Neural cell (in vitro differentiated cells): ENCODE results near the gene SYNJ1. TPM values are rescaled to one million over a fixed set of nuclear protein-coding genes. Genes with fewer than 3 reads are reported as not detected.

Source experiments
- H2AFZ ChIP-seq: fragments of 200-600, 300-800 bp; sonication (generic), shearing (Covaris generic); 2 replicates; pipeline ENCODE4 v1.6.0; 2014; ENCODE audit warnings: low read depth, mild to moderate bottlenecking, antibody characterized with exemption, low read length, moderate library complexity
- H3F3A ChIP-seq: fragments of 200-600 bp; shearing (Covaris generic); 2 replicates; pipeline ENCODE4 v1.6.1; 2016; ENCODE audit warnings: mild to moderate bottlenecking, moderate library complexity, mixed read lengths, antibody characterized with exemption, low read length; ENCODE audit not compliant: insufficient read depth, poor library complexity, severe bottlenecking
- H3K27ac ChIP-seq: fragments of 200-600, 300-800 bp; sonication (generic), shearing (Covaris generic); 2 replicates; pipeline ENCODE4 v1.5.1; 2014; ENCODE audit warnings: mild to moderate bottlenecking, low read length, moderate library complexity
- H3K27me3 ChIP-seq: fragments of 300-800, 200-600 bp; sonication (generic), shearing (Covaris generic); 2 replicates; pipeline ENCODE4 v1.6.0; 2014; ENCODE audit warnings: mild to moderate bottlenecking, low read depth, low read length, moderate library complexity; ENCODE audit not compliant: insufficient read depth
- H3K36me3 ChIP-seq: fragments of 300-800, 200-600 bp; sonication (generic), shearing (Covaris generic); 2 replicates; pipeline ENCODE4 v1.5.1; 2014; ENCODE audit warnings: mild to moderate bottlenecking, antibody characterized with exemption, low read length, moderate library complexity; ENCODE audit not compliant: insufficient read depth
- H3K4me2 ChIP-seq: fragments of 300-800, 200-600 bp; sonication (generic), shearing (Covaris generic); 2 replicates; pipeline ENCODE4 v1.6.0; 2014; ENCODE audit warnings: mild to moderate bottlenecking, low read length
- H3K4me3 ChIP-seq: fragments of 300-800, 200-600 bp; sonication (generic), shearing (Covaris generic); 2 replicates; pipeline ENCODE4 v1.5.1; 2014; ENCODE audit warnings: mild to moderate bottlenecking, low read length, moderate library complexity
- H3K79me2 ChIP-seq: fragments of 200-600 bp; shearing (Covaris generic); replicated peaks from 2 replicates; pipeline ENCODE4 v1.6.0; 2014; ENCODE audit warnings: mild to moderate bottlenecking, low read length, moderate library complexity; ENCODE audit not compliant: insufficient read depth
- H3K9ac ChIP-seq: fragments of 300-800, 200-600 bp; sonication (generic), shearing (Covaris generic); 2 replicates; pipeline ENCODE4 v1.6.1; 2016; ENCODE audit warnings: mild to moderate bottlenecking, low read length, mixed read lengths
- H3K9me2 ChIP-seq: fragments of 200-600 bp; shearing (Covaris generic); 2 replicates; pipeline ENCODE4 v1.6.1; 2016; ENCODE audit warnings: mild to moderate bottlenecking, low read length, mixed read lengths; ENCODE audit not compliant: insufficient read depth
- H3K9me3 ChIP-seq: fragments of 200-600, 300-800 bp; sonication (generic), shearing (Covaris generic); 2 replicates; pipeline ENCODE4 v1.6.1; 2016; ENCODE audit warnings: mild to moderate bottlenecking, mixed run types, low read length, moderate library complexity, mixed read lengths
- H4K20me1 ChIP-seq: fragments of 200-600 bp; shearing (Covaris generic); 2 replicates; pipeline ENCODE4 v1.6.1; 2016; ENCODE audit warnings: mild to moderate bottlenecking, mixed run types; ENCODE audit not compliant: insufficient read depth
- CTCF ChIP-seq: fragments of 450-650 bp; IDR thresholded peaks from 2 replicates; pipeline ENCODE4 v1.5.1; 2014; ENCODE audit warnings: antibody characterized with exemption, mild to moderate bottlenecking, moderate library complexity; ENCODE audit not compliant: poor library complexity, severe bottlenecking
- EP300 ChIP-seq: fragments of 450-650 bp; conservative IDR thresholded peaks from 2 replicates; pipeline ENCODE4 v1.6.1; 2014; ENCODE audit warnings: antibody characterized with exemption, mild to moderate bottlenecking, moderate library complexity; ENCODE audit not compliant: poor library complexity, severe bottlenecking
- EZH2 ChIP-seq: fragments of 200-600, 300-800 bp; shearing (Covaris generic), sonication (generic); IDR thresholded peaks from 2 replicates; pipeline ENCODE4 v1.6.1; 2014; ENCODE audit warnings: antibody characterized with exemption, low read length, borderline replicate concordance, mild to moderate bottlenecking; ENCODE audit not compliant: insufficient read depth, poor library complexity, severe bottlenecking
- MXI1 ChIP-seq: fragments of 450-650 bp; conservative IDR thresholded peaks from 2 replicates; pipeline ENCODE4 v1.6.1; 2014; ENCODE audit warnings: antibody characterized with exemption, mild to moderate bottlenecking; ENCODE audit not compliant: poor library complexity, severe bottlenecking
- POLR2AphosphoS5 ChIP-seq: IDR thresholded peaks from 2 replicates; pipeline ENCODE4 v1.6.1; 2012
- RAD21 ChIP-seq: fragments of 450-650 bp; conservative IDR thresholded peaks from 2 replicates; pipeline ENCODE4 v1.6.1; 2014; ENCODE audit warnings: antibody characterized with exemption, mild to moderate bottlenecking, moderate library complexity
- REST ChIP-seq: IDR thresholded peaks from 2 replicates; pipeline ENCODE4 v1.6.1; 2012; ENCODE audit warnings: borderline replicate concordance
- SMC3 ChIP-seq: fragments of 450-650 bp; conservative IDR thresholded peaks from 2 replicates; pipeline ENCODE4 v1.6.1; 2014; ENCODE audit warnings: antibody characterized with exemption, mild to moderate bottlenecking, moderate library complexity; ENCODE audit not compliant: poor library complexity
- TAF1 ChIP-seq: IDR thresholded peaks from 2 replicates; pipeline ENCODE4 v1.6.1; 2012; ENCODE audit warnings: low read depth
- polyA plus RNA-seq: library from polyadenylated mRNA; depleted of rRNA; stranded (reverse); fragments of >200 nt; gene quantifications from 2 replicates; pipeline ENCODE4 v1.2.3, GENCODE V29; 2014

Gene SYNJ1
- polyA plus RNA-seq, 1 donor from 2014 or later, result 24.1 TPM

DNA sequence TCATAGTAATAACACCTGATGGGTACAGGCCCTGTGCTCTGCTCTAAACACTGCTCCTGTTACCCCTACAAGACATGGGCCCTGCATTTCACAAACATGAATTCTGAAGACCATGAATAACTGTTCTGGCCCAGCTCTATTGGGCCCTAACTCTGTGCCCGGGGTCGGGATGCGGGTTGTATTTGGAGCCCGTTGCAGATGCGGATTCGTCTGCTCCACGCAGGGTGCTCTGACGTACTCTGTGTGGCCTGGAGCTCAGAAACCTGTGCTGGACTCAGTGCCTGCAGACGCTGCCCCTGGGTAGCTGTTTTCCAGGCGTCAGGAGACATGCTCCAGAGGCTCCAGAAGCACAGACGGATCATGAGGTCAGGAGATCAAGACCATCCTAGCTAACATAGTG, 132.4 kb downstream of the SYNJ1 start:
- no peak for TF ChIP-seq EZH2
- TF ChIP-seq MXI1, result no peak
- no peak for TF ChIP-seq POLR2AphosphoS5
- no peak for TF ChIP-seq CTCF
- TF ChIP-seq SMC3, result no peak
- TF ChIP-seq TAF1, result no peak
- TF ChIP-seq RAD21, result no peak
- TF ChIP-seq REST, result no peak
- no peak for TF ChIP-seq EP300
- H3K9ac ChIP-seq, result no peak overlapping the region
- H3F3A ChIP-seq, result no peaks in the 10 kb centered on the region
- H3K4me3 ChIP-seq, result no peak overlapping the region
- H3K4me2 ChIP-seq, result no peak overlapping the region
- no peaks in the 10 kb centered on the region for H3K9me3 ChIP-seq
- H3K27ac ChIP-seq, result no peak overlapping the region
- H3K36me3 ChIP-seq, result no peaks in the 10 kb centered on the region
- H2AFZ ChIP-seq, result no peak overlapping the region
- H4K20me1 ChIP-seq, result no peaks in the 10 kb centered on the region
- no peaks in the 10 kb centered on the region for H3K27me3 ChIP-seq
- no peaks in the 10 kb centered on the region for H3K79me2 ChIP-seq
- no peaks in the 10 kb centered on the region for H3K9me2 ChIP-seq

DNA sequence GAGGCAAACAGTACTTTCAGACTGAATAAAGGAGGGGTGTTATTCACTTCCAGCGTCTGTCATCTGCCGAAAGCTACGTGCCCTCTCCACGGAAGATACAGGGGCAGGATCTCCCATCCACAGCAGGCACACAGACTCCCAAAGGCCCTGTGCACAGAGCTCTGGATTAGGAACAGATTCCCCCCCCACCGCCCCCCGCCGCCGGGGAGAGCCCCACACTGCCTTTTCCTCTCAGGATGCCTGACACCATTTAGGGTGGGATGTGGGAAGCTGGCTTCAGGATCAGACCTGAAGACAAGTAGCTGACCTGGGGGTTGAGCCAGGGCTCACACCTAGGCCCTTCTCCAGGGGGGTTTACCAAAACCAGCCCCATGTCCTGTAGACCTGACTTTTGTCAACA, 134.1 kb downstream of the SYNJ1 start:
- no peaks in the 10 kb centered on the region for H3K9me2 ChIP-seq
- no peak overlapping the region for H3K4me3 ChIP-seq
- H3K9me3 ChIP-seq, result no peaks in the 10 kb centered on the region
- TF ChIP-seq POLR2AphosphoS5, result no peak
- no peak for TF ChIP-seq REST
- TF ChIP-seq CTCF, result no peak
- TF ChIP-seq MXI1, result no peak
- TF ChIP-seq EP300, result no peak
- no peak for TF ChIP-seq TAF1
- TF ChIP-seq SMC3, result no peak
- TF ChIP-seq RAD21, result no peak
- TF ChIP-seq EZH2, result no peak
- no peak overlapping the region for H3K9ac ChIP-seq
- no peak overlapping the region for H2AFZ ChIP-seq
- H3K27ac ChIP-seq, result no peak overlapping the region
- H3K27me3 ChIP-seq, result no peaks in the 10 kb centered on the region
- H4K20me1 ChIP-seq, result no peaks in the 10 kb centered on the region
- no peaks in the 10 kb centered on the region for H3K79me2 ChIP-seq
- H3K36me3 ChIP-seq, result no peaks in the 10 kb centered on the region
- no peak overlapping the region for H3K4me2 ChIP-seq
- H3F3A ChIP-seq, result no peaks in the 10 kb centered on the region
